SU-DHL-6 (cell line): ENCODE results near the gene RBM26.

ENCODE experiments used
- H2AFZ ChIP-seq: fragments of 200-600 bp; sonication (generic); 2 replicates; pipeline ENCODE4 v1.6.1; 2014; ENCODE audit warnings: low read depth, mild to moderate bottlenecking, moderate library complexity, mixed read lengths, antibody characterized with exemption, low read length; ENCODE audit not compliant: severe bottlenecking
- H3F3A ChIP-seq: fragments of 200-600 bp; shearing (Covaris generic); 2 replicates; pipeline ENCODE4 v1.6.0; 2016; ENCODE audit warnings: antibody characterized with exemption, mild to moderate bottlenecking; ENCODE audit not compliant: insufficient read depth
- H3K27ac ChIP-seq: fragments of 200-600 bp; sonication (generic); 2 replicates; pipeline ENCODE4 v1.5.1; 2016; ENCODE audit warnings: low read depth, mild to moderate bottlenecking, low read length, moderate library complexity, mixed read lengths
- H3K27me3 ChIP-seq: fragments of 200-600 bp; sonication (generic), shearing (Covaris generic); 2 replicates; pipeline ENCODE4 v1.6.0; 2014; ENCODE audit warnings: mild to moderate bottlenecking, low read length
- H3K36me3 ChIP-seq: fragments of 200-600 bp; sonication (generic); 2 replicates; pipeline ENCODE4 v1.6.1; 2014; ENCODE audit warnings: mild to moderate bottlenecking, low read length, mixed read lengths
- H3K4me2 ChIP-seq: fragments of 300-600, 200-600 bp; shearing (Covaris generic), sonication (generic); 2 replicates; pipeline ENCODE4 v1.6.0; 2014; ENCODE audit warnings: low read length, low read depth, mild to moderate bottlenecking; ENCODE audit not compliant: poor library complexity, severe bottlenecking
- H3K4me3 ChIP-seq: fragments of 200-600 bp; sonication (generic); 2 replicates; pipeline ENCODE4 v1.5.1; 2014; ENCODE audit warnings: antibody characterized with exemption, low read length, mild to moderate bottlenecking, mixed read lengths; ENCODE audit not compliant: insufficient read depth, poor library complexity, severe bottlenecking
- H3K79me2 ChIP-seq: fragments of 200-600 bp; sonication (generic); 2 replicates; pipeline ENCODE4 v1.6.1; 2014; ENCODE audit warnings: mild to moderate bottlenecking, low read length, moderate library complexity; ENCODE audit not compliant: insufficient read depth
- H3K9ac ChIP-seq: fragments of 200-600 bp; sonication (generic); 2 replicates; pipeline ENCODE4 v1.7.0; 2014; ENCODE audit warnings: mild to moderate bottlenecking, low read length
- H3K9me2 ChIP-seq: fragments of 200-600 bp; sonication (generic); replicated peaks from 2 replicates; pipeline ENCODE4 v1.6.1; 2014; ENCODE audit warnings: low read length; ENCODE audit not compliant: insufficient read depth
- H3K9me3 ChIP-seq: fragments of 200-600 bp; sonication (generic); 2 replicates; pipeline ENCODE4 v1.6.1; 2014; ENCODE audit warnings: low read length, mixed read lengths; ENCODE audit not compliant: insufficient read depth
- H4K20me1 ChIP-seq: fragments of 200-600 bp; sonication (generic); 2 replicates; pipeline ENCODE4 v1.6.1; 2014; ENCODE audit warnings: low read depth, mild to moderate bottlenecking, antibody characterized with exemption, low read length, moderate library complexity, mixed read lengths
- EZH2phosphoT487 ChIP-seq: fragments of 200-600 bp; sonication (generic), shearing (Covaris generic); conservative IDR thresholded peaks from 2 replicates; pipeline ENCODE4 v1.6.1; 2018; ENCODE audit warnings: mild to moderate bottlenecking, antibody characterized with exemption, low read length, moderate library complexity, mixed read lengths
- TF ChIP-seq, protein P1 (sequence below): fragments of 200-600 bp; sonication (generic); IDR thresholded peaks from one replicate; pipeline ENCODE4 v1.5.1; 2017; ENCODE audit warnings: antibody characterized with exemption, mild to moderate bottlenecking, low read length, moderate library complexity; ENCODE audit not compliant: insufficient read depth, poor library complexity, severe bottlenecking

The RBM26 gene

DNA sequence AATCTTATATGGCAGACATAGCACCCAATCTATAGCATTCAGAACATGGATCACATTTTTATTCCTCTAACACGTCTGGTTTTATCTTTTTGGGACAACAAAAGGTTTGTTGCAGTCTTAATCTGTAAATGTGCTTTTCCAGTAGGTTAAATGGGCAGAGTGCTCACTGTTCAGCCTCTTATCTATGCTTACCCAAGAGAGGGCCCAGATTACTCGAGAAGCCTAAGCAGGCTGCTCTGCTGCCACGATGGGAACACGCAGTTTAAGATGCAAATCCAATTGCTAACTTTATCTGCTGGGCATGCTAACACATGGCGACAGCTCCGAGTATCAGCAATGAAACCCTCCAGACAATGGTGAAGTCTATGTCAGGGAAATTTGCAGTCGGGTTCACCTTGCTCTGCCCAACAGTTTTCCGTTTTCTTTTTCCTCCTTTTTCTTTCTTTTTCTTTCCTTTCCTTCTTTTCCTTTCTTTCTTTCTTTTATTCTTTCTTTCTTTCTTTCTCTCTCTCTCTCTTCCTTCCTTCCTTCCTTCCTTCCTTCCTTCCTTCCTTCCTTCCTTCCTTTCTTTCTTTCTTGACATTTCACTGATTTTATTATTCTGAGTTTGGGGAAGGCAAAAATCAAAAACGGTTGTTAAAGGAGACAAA lies 115.3 kb downstream of the RBM26 start:
- Histone ChIP-seq H3K4me2 (no peak overlapping the region), H3K79me2 (no peaks in the 10 kb centered on the region), H3K36me3 (no peaks in the 10 kb centered on the region), H3K27ac (no peak overlapping the region), H3K9me3 (no peaks in the 10 kb centered on the region), H3K9ac (no peak overlapping the region), H3K4me3 (no peak overlapping the region), H3K27me3 (no peaks in the 10 kb centered on the region), H3F3A (no peaks in the 10 kb centered on the region), H2AFZ (no peak overlapping the region), H4K20me1 (no peaks in the 10 kb centered on the region), H3K9me2 (no peaks in the 10 kb centered on the region)
- no peak for TF ChIP-seq EZH2phosphoT487
- TF ChIP-seq, protein P1, sequence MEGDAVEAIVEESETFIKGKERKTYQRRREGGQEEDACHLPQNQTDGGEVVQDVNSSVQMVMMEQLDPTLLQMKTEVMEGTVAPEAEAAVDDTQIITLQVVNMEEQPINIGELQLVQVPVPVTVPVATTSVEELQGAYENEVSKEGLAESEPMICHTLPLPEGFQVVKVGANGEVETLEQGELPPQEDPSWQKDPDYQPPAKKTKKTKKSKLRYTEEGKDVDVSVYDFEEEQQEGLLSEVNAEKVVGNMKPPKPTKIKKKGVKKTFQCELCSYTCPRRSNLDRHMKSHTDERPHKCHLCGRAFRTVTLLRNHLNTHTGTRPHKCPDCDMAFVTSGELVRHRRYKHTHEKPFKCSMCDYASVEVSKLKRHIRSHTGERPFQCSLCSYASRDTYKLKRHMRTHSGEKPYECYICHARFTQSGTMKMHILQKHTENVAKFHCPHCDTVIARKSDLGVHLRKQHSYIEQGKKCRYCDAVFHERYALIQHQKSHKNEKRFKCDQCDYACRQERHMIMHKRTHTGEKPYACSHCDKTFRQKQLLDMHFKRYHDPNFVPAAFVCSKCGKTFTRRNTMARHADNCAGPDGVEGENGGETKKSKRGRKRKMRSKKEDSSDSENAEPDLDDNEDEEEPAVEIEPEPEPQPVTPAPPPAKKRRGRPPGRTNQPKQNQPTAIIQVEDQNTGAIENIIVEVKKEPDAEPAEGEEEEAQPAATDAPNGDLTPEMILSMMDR = no peak

DNA sequence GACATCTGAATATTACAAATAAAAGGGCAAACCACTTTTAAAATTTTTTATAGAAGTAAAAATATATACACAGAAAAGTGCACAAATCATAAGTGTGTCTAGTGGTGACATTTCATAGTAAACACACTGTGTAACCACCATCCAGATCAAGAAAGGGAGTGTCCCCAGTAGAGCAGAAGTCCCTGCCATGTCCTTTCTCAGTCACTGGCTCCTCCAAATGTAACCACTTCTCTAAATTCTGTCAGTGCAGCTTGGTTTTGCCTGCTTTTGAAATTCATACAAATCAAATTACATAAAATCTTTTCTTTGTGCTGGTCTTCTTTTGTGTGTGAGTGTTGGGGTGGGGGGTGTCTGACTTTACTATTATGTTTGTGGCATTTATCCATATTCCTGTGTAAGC lies 116.5 kb downstream of the RBM26 start:
- Histone ChIP-seq H3K36me3 (no peaks in the 10 kb centered on the region), H3F3A (no peaks in the 10 kb centered on the region), H3K27ac (no peak overlapping the region), H2AFZ (no peak overlapping the region), H3K27me3 (no peaks in the 10 kb centered on the region), H4K20me1 (no peaks in the 10 kb centered on the region), H3K79me2 (no peaks in the 10 kb centered on the region), H3K4me3 (no peak overlapping the region), H3K9me3 (no peaks in the 10 kb centered on the region), H3K4me2 (no peak overlapping the region), H3K9ac (no peak overlapping the region), H3K9me2 (no peaks in the 10 kb centered on the region)
- TF ChIP-seq, protein P1 = no peak
- no peak for TF ChIP-seq EZH2phosphoT487

DNA sequence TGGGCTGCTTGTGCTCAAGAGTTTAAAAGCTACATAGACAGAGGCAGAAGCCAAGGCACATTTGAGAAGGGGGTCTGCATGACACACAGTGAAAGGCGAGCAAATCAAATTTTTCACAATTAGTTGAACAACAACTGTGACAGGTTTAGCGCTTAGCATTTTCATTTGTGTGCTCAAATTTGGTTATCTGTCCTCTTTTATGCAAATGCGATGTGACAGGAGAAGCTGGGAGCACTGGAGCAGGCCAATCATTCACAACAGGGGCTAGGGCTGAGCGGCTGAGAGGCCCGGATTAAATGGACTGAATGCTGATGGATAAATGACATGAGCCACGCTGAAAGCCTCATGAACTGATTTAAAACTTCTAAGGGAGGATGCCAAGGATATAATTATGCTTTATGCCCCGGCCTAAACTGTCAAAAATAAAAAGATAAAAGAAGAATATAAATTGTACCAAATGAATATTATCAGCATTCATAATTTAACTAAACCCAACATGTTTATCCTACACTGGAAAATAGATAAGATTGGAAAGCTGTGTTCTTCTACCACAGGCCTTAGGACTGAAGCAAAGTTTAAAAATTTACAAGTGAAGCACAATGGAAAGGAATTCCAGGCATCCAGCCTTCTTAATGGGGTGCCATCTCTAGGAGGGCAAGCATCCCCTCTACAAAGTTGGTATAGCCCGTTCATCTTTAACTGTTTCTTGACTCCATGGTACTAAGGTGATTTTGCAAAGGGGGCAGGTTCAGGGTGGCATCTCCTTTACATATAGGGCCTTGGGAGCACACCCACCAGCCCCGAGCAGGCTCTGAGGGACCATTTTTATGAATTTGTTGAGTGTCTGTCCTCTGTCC lies 117.9 kb downstream of the RBM26 start:
- no peak overlapping the region for H3K4me3 ChIP-seq
- TF ChIP-seq EZH2phosphoT487 = no peak
- TF ChIP-seq, protein P1 = no peak
- H3K27ac ChIP-seq = no peak overlapping the region

More for the DNA sequence above, 117.9 kb downstream of the RBM26 start:
- Histone ChIP-seq H3K4me2 (no peak overlapping the region), H3K36me3 (no peaks in the 10 kb centered on the region), H3K27me3 (no peaks in the 10 kb centered on the region), H3K9me3 (no peaks in the 10 kb centered on the region), H3K79me2 (no peaks in the 10 kb centered on the region), H2AFZ (no peak overlapping the region), H3K9ac (no peak overlapping the region), H4K20me1 (no peaks in the 10 kb centered on the region), H3F3A (no peaks in the 10 kb centered on the region), H3K9me2 (no peaks in the 10 kb centered on the region)
